Tibial artery (tissue), 4 donors: ENCODE measurements around the gene SAMD4A.
A peak's percentile ranks its signal among the peaks of the same experiment; 100 is the strongest.

Experiments used
- DNase-seq, 2 donors: peaks; one replicate each; pipeline ENCODE4 v3.0.0-alpha.2; 2019
- H3K27ac ChIP-seq, 2 donors: fragments of 200-600 bp; sonication (generic) in 1 of 2; 1 replicate in 1 of 2; 2 replicates in 1 of 2; pipeline ENCODE4 v1.5.1; 2018 to 2019; ENCODE audit warnings: mild to moderate bottlenecking in 1 of 2
- H3K27me3 ChIP-seq, 2 donors: fragments of 200-600 bp; sonication (generic) in 1 of 2; one replicate each; pipeline versions ENCODE4 v1.5.1 to v1.6.0; 2016 to 2019
- H3K36me3 ChIP-seq, 3 donors: fragments of 200-600 bp; sonication (generic) in 2 of 3; one replicate each; pipeline ENCODE4 v1.5.1; 2016 to 2019; ENCODE audit warnings: mild to moderate bottlenecking in 2 of 3
- H3K4me1 ChIP-seq, 4 donors: fragments of 200-600 bp; sonication (generic) in 2 of 4; 1 replicate in 3 of 4; 2 replicates in 1 of 4; pipeline ENCODE4 v1.5.1; 2016 to 2019
- H3K4me3 ChIP-seq, 2 donors: fragments of 200-600 bp; sonication (generic) in 1 of 2; 1 replicate in 1 of 2; 2 replicates in 1 of 2; pipeline ENCODE4 v1.5.1; 2018 to 2019; ENCODE audit warnings: mild to moderate bottlenecking in 2 of 2
- H3K9me3 ChIP-seq, 3 donors: fragments of 200-600 bp; sonication (generic) in 1 of 3; one replicate each; pipeline ENCODE4 v1.5.1; 2016 to 2019
- intact Hi-C: fragments of 100-400 bp; cut with DNase I; formaldehyde crosslinking; loops from one replicate; pipeline ENCODE4 v1.15.0; 2023; ENCODE audit warnings: low total_unique reads
- TF ChIP-seq, protein P1 (sequence below), 2 experiments: fragments of 200-600 bp in 1 of 2; fragments of 450-650 bp in 1 of 2; IDR thresholded peaks; one replicate each; pipeline ENCODE4 v1.5.1; 2017 to 2019; ENCODE audit warnings: antibody characterized with exemption in 2 of 2, mild to moderate bottlenecking in 1 of 2, moderate library complexity in 1 of 2

SAMD4A gene

DNA sequence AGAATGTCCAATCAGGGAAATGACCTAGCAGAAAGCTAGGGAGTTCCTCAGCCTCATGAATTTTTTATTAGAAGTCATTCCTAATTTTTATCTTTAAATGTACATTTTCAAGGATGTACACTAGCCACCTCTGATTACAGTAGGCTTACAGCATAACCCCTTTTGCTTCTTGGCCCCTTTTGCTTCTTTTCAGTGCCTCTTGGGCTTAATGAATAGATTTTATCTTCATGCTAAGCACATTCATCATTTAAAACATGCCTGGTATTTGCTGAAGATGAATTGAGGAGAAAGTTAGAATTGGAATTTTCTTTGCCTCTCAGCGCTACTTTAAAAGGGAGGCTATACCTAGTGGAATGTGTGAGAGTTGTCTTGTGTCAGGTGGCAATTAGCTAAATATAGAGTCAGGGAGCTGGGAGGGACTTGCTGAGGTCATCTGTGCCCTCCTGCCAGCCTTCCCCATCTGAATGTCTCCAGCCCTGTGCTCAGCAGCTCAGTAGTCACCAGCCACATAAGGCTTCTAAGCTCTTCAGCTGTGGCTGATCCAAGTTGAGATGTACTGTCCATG is 132.1 kb downstream of the SAMD4A start:
- TF ChIP-seq, protein P1, sequence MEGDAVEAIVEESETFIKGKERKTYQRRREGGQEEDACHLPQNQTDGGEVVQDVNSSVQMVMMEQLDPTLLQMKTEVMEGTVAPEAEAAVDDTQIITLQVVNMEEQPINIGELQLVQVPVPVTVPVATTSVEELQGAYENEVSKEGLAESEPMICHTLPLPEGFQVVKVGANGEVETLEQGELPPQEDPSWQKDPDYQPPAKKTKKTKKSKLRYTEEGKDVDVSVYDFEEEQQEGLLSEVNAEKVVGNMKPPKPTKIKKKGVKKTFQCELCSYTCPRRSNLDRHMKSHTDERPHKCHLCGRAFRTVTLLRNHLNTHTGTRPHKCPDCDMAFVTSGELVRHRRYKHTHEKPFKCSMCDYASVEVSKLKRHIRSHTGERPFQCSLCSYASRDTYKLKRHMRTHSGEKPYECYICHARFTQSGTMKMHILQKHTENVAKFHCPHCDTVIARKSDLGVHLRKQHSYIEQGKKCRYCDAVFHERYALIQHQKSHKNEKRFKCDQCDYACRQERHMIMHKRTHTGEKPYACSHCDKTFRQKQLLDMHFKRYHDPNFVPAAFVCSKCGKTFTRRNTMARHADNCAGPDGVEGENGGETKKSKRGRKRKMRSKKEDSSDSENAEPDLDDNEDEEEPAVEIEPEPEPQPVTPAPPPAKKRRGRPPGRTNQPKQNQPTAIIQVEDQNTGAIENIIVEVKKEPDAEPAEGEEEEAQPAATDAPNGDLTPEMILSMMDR (IDR thresholded peaks at IDR 0.05), result no peak
- Histone ChIP-seq H3K36me3 (peaks cover 0 to 12% (median 4%) of the 10 kb centered on the region in 3 donors), H3K4me1 (peaks cover 0 to 59% (median 21%) of the 10 kb centered on the region in 4 donors), H3K4me3 (no peak overlapping the region), H3K27me3 (no peaks in the 10 kb centered on the region), H3K27ac (peak overlapping the region; percentile 49 to 59), H3K9me3 (no peaks in the 10 kb centered on the region)
- no peak for DNase-seq
- intact Hi-C loops, result loop anchor here (10.0 kb wide), 1 partner anchor 106 kb away; no protein-coding TSS in a partner anchor

DNA sequence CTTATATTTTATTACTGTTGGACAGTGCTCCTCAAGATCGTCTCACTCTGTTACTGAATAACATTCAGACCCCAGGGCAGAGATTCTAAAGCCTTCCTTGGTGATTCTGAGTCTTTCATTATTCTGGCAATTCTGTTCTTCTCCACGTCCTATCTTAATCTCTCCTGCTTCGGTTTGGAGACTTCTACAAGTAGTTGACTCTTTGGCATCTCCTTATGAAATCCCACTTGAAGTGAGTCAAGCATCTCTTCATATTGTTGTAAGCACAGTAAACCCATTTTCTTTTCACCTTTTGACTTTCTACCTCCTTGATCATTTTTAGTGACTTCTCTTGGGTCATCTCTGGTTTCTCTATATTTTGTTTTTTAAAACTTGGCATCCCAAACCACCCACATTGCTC is 132.8 kb downstream of the SAMD4A start:
- H3K9me3 ChIP-seq, result no peaks in the 10 kb centered on the region
- peaks cover 0 to 66% (median 23%) of the 10 kb centered on the region in 4 donors for H3K4me1 ChIP-seq
- H3K4me3 ChIP-seq, result no peak overlapping the region
- intact Hi-C loops, result loop anchor here (10.0 kb wide), 1 partner anchor 105 kb away; no protein-coding TSS in a partner anchor
- TF ChIP-seq, protein P1 (IDR thresholded peaks at IDR 0.05), result no peak
- H3K27me3 ChIP-seq, result no peaks in the 10 kb centered on the region
- peaks cover 0 to 12% (median 4%) of the 10 kb centered on the region in 3 donors for H3K36me3 ChIP-seq
- peak overlapping the region; percentile 49 to 59 for H3K27ac ChIP-seq
- DNase-seq, result no peak

DNA sequence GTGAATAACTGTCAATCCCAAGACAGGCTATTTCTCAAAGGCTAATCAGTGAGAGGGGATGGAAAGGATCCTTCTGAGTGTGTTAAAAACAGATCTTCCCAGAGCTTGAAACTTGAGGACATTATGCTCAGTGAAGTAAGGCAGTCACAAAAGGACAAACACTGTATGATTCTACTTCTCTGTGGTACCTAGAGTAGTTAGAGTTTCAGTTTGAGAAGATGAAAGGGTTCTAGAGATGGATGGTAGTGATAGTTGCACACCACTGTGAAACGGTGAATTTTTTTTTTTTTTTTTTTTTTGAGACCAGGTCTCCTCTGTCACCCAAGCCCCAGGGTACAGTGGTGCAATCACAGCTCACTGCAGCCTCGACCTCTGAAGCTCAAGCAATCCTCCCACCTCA is 133.8 kb downstream of the SAMD4A start:
- Histone ChIP-seq H3K36me3 (peaks cover 0 to 12% (median 4%) of the 10 kb centered on the region in 3 donors), H3K4me1 (peaks cover 0 to 67% (median 23%) of the 10 kb centered on the region in 4 donors), H3K4me3 (no peak overlapping the region), H3K27ac (peak overlapping the region in 1 of 2 donors; percentile 59), H3K9me3 (no peaks in the 10 kb centered on the region), H3K27me3 (no peaks in the 10 kb centered on the region)
- intact Hi-C loops, result no loop called here
- TF ChIP-seq, protein P1 (IDR thresholded peaks at IDR 0.05), result no peak
- no peak for DNase-seq

DNA sequence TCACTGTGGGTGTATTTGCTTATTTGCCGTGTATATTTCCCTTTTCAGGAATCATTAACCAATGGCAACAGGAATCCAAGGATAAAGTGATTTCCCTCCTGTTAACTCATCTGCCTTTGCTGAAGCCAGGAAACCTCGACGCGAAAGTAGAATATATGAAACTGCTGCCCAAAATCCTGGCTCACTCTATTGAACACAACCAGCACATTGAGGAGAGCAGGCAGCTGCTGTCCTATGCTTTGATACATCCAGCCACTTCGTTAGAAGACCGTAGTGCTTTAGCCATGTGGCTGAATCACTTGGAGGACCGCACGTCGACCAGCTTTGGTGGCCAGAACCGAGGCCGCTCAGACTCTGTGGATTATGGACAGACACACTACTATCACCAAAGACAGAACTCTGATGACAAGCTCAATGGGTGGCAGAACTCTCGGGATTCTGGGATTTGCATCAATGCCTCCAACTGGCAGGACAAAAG is 135.1 kb downstream of the SAMD4A start:
- H3K9me3 ChIP-seq, result no peaks in the 10 kb centered on the region
- H3K27ac ChIP-seq, result no peak overlapping the region
- H3K36me3 ChIP-seq, result peaks cover 0 to 12% (median 4%) of the 10 kb centered on the region in 3 donors
- H3K4me1 ChIP-seq, result peaks cover 0 to 65% (median 24%) of the 10 kb centered on the region in 4 donors
- H3K4me3 ChIP-seq, result no peak overlapping the region
- no peak for DNase-seq
- intact Hi-C loops, result no loop called here
- no peaks in the 10 kb centered on the region for H3K27me3 ChIP-seq
- TF ChIP-seq, protein P1 (IDR thresholded peaks at IDR 0.05), result no peak

DNA sequence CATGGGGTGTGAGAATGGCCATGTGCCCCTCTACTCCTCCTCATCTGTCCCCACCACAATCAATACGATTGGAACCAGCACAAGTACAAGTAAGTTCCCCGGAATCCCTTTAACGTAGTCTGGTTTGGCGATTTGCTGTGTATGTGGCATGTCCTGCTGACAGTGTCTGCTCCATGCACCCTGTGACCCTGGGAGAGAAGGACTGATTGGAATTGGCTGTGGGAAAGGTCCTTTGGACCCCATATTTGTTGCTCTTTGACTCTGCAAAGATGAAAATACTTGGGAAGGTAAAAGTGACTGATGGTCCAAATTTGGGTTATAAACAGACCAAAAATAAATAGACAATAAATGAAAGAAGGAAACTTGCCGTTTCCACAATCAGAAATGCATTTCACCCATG is 135.6 kb downstream of the SAMD4A start:
- Histone ChIP-seq H3K4me1 (peaks cover 0 to 68% (median 24%) of the 10 kb centered on the region in 4 donors), H3K4me3 (no peak overlapping the region), H3K27me3 (no peaks in the 10 kb centered on the region), H3K36me3 (peaks cover 0 to 12% (median 4%) of the 10 kb centered on the region in 3 donors), H3K9me3 (no peaks in the 10 kb centered on the region), H3K27ac (no peak overlapping the region)
- TF ChIP-seq, protein P1 (IDR thresholded peaks at IDR 0.05), result no peak
- intact Hi-C loops, result no loop called here
- DNase-seq, result no peak
